Natural killer cell treated with Interleukin-12 subunit alpha and Interleukin-12 subunit beta and Interleukin-15 and Interleukin-18, amount 100 ng/mL, for 72 hours (primary cell): ENCODE data around the gene STPG1. TPM values are rescaled to one million over a fixed set of nuclear protein-coding genes. Genes with fewer than 3 reads are reported as not detected.

Experiments
- ATAC-seq, 2 donors: fragments of 150-1000 bp; cut with Tn5 transposase in 1 of 2; sonication (Bioruptor Pico), chemical (Tn5 transposase) in 1 of 2; 2 replicates each; pipeline ENCODE4 v1.10.0; 2021
- DNase-seq: peaks from one replicate; pipeline ENCODE4 v3.0.0; 2022; ENCODE audit warnings: low spot score
- H3K27ac Mint-ChIP-seq, 2 donors: 1 replicate in 1 of 2; 2 replicates in 1 of 2; pipeline ENCODE4 v1.8.0; 2022; ENCODE audit warnings: mixed read lengths in 2 of 2, mild to moderate bottlenecking in 1 of 2, moderate library complexity in 1 of 2
- H3K27me3 Mint-ChIP-seq, 2 donors: 1 replicate in 1 of 2; 2 replicates in 1 of 2; pipeline ENCODE4 v1.8.0; 2022; ENCODE audit warnings: mixed read lengths in 2 of 2
- H3K36me3 Mint-ChIP-seq: one replicate; pipeline ENCODE4 v1.8.0; 2022; ENCODE audit warnings: mixed read lengths
- H3K4me1 Mint-ChIP-seq, 2 donors: 1 replicate in 1 of 2; 2 replicates in 1 of 2; pipeline ENCODE4 v1.8.0; 2022; ENCODE audit warnings: low read depth in 2 of 2, mixed read lengths in 2 of 2, mild to moderate bottlenecking in 1 of 2
- H3K4me3 Mint-ChIP-seq: one replicate; pipeline ENCODE4 v1.8.0; 2022; ENCODE audit warnings: mixed read lengths
- H3K9me3 Mint-ChIP-seq: 2 replicates; pipeline ENCODE4 v1.8.0; 2022; ENCODE audit warnings: mixed read lengths
- total RNA-seq, 2 donors: library from RNA; stranded (reverse); gene quantifications; one replicate each; pipeline ENCODE4 v1.2.3, GENCODE V29; 2022

The STPG1 gene
- total RNA-seq, 2 donors from 2014 or later: 2.3 to 5.4 TPM

GRCh38 chr1:24441996-24442668 is 28.6 kb upstream of the STPG1 start:
- H3K27ac Mint-ChIP-seq: no peak overlapping the region

GRCh38 chr1:24441480-24441879 is 27.9 kb upstream of the STPG1 start:
- DNase-seq (no peak), ATAC-seq (no peak)
- Mint-ChIP-seq H3K27me3 (no peaks in the 10 kb centered on the region), H3K4me3 (no peak overlapping the region), H3K4me1 (peaks cover 0 to 3% of the 10 kb centered on the region in 2 donors), H3K36me3 (peaks cover 12% of the 10 kb centered on the region), H3K9me3 (no peaks in the 10 kb centered on the region), H3K27ac (no peak overlapping the region)

More at GRCh38 chr1:24441996-24442668, 28.6 kb upstream of the STPG1 start:
- no peak for DNase-seq
- Mint-ChIP-seq H3K9me3 (no peaks in the 10 kb centered on the region), H3K4me1 (peaks cover 0 to 3% of the 10 kb centered on the region in 2 donors), H3K4me3 (no peak overlapping the region), H3K36me3 (peaks cover 16% of the 10 kb centered on the region), H3K27me3 (no peaks in the 10 kb centered on the region)
- ATAC-seq: no peak

- H3K4me1 Mint-ChIP-seq: peaks cover 0 to 3% of the 10 kb centered on the region in 2 donors
- DNase-seq: no peak
- H3K27me3 Mint-ChIP-seq: no peaks in the 10 kb centered on the region
- no peak overlapping the region for H3K4me3 Mint-ChIP-seq
- no peak for ATAC-seq
- no peaks in the 10 kb centered on the region for H3K9me3 Mint-ChIP-seq
- peaks cover 9% of the 10 kb centered on the region for H3K36me3 Mint-ChIP-seq
- H3K27ac Mint-ChIP-seq: no peak overlapping the region
These were observed 26.9 kb upstream of the STPG1 start for GRCh38 chr1:24440436-24440835.

GRCh38 chr1:24438423-24438901 is 24.9 kb upstream of the STPG1 start:
- Mint-ChIP-seq H3K4me3 (no peak overlapping the region), H3K27ac (no peak overlapping the region), H3K9me3 (no peaks in the 10 kb centered on the region), H3K27me3 (no peaks in the 10 kb centered on the region), H3K36me3 (no peaks in the 10 kb centered on the region), H3K4me1 (peaks cover 0 to 3% of the 10 kb centered on the region in 2 donors)
- ATAC-seq (no peak), DNase-seq (no peak)

GRCh38 chr1:24437631-24438396 is 24.2 kb upstream of the STPG1 start:
- Mint-ChIP-seq H3K4me1 (peaks cover 0 to 3% of the 10 kb centered on the region in 2 donors), H3K27me3 (no peaks in the 10 kb centered on the region), H3K36me3 (no peaks in the 10 kb centered on the region), H3K4me3 (no peak overlapping the region), H3K27ac (no peak overlapping the region), H3K9me3 (no peaks in the 10 kb centered on the region)
- DNase-seq (no peak), ATAC-seq (no peak)

GRCh38 chr1:24435782-24436365 is 22.3 kb upstream of the STPG1 start:
- no peaks in the 10 kb centered on the region for H3K36me3 Mint-ChIP-seq
- no peak for DNase-seq

GRCh38 chr1:24427545-24427862 is 13.9 kb upstream of the STPG1 start:
- Mint-ChIP-seq H3K4me1 (peaks cover 0 to under 1% of the 10 kb centered on the region in 2 donors), H3K4me3 (no peak overlapping the region), H3K9me3 (no peaks in the 10 kb centered on the region), H3K36me3 (peaks cover 5% of the 10 kb centered on the region), H3K27ac (no peak overlapping the region), H3K27me3 (no peaks in the 10 kb centered on the region)
- ATAC-seq (no peak), DNase-seq (no peak)

More at GRCh38 chr1:24435782-24436365, 22.3 kb upstream of the STPG1 start:
- Mint-ChIP-seq H3K4me3 (no peak overlapping the region), H3K9me3 (no peaks in the 10 kb centered on the region), H3K4me1 (no peaks in the 10 kb centered on the region), H3K27ac (no peak overlapping the region), H3K27me3 (no peaks in the 10 kb centered on the region)
- ATAC-seq: no peak

GRCh38 chr1:24426744-24427544 is 13.4 kb upstream of the STPG1 start:
- Mint-ChIP-seq H3K4me3 (no peak overlapping the region), H3K4me1 (peaks cover 0 to 2% of the 10 kb centered on the region in 2 donors), H3K27me3 (no peaks in the 10 kb centered on the region), H3K27ac (no peak overlapping the region), H3K36me3 (peaks cover 5% of the 10 kb centered on the region), H3K9me3 (no peaks in the 10 kb centered on the region)
- ATAC-seq (no peak), DNase-seq (no peak)

- Mint-ChIP-seq H3K9me3 (no peaks in the 10 kb centered on the region), H3K4me1 (peaks cover 0 to 2% of the 10 kb centered on the region in 2 donors), H3K27me3 (no peaks in the 10 kb centered on the region), H3K36me3 (peaks cover 5% of the 10 kb centered on the region), H3K27ac (no peak overlapping the region), H3K4me3 (no peak overlapping the region)
- ATAC-seq (no peak), DNase-seq (no peak)
These were observed 12.3 kb upstream of the STPG1 start for GRCh38 chr1:24425922-24426321.

- ATAC-seq: no peak
- no peaks in the 10 kb centered on the region for H3K9me3 Mint-ChIP-seq
- peaks cover 5% of the 10 kb centered on the region for H3K36me3 Mint-ChIP-seq
- DNase-seq: no peak
- no peaks in the 10 kb centered on the region for H3K27me3 Mint-ChIP-seq
- H3K4me3 Mint-ChIP-seq: no peak overlapping the region
- peaks cover 0 to 2% of the 10 kb centered on the region in 2 donors for H3K4me1 Mint-ChIP-seq
- no peak overlapping the region for H3K27ac Mint-ChIP-seq
These were observed 11.9 kb upstream of the STPG1 start for GRCh38 chr1:24425441-24425840.

GRCh38 chr1:24424990-24425389 is 11.4 kb upstream of the STPG1 start:
- DNase-seq: no peak
- H3K27me3 Mint-ChIP-seq: no peaks in the 10 kb centered on the region
- no peak for ATAC-seq
- peaks cover 0 to 2% of the 10 kb centered on the region in 2 donors for H3K4me1 Mint-ChIP-seq
- no peaks in the 10 kb centered on the region for H3K9me3 Mint-ChIP-seq
- no peak overlapping the region for H3K27ac Mint-ChIP-seq
- H3K36me3 Mint-ChIP-seq: peaks cover 5% of the 10 kb centered on the region
- H3K4me3 Mint-ChIP-seq: no peak overlapping the region

- Mint-ChIP-seq H3K27ac (peak overlapping the region in 1 of 2 donors; percentile 35), H3K4me3 (no peak overlapping the region), H3K27me3 (no peaks in the 10 kb centered on the region), H3K36me3 (peaks cover 5% of the 10 kb centered on the region), H3K9me3 (no peaks in the 10 kb centered on the region), H3K4me1 (peaks cover 0 to 6% of the 10 kb centered on the region in 2 donors)
- no peak for ATAC-seq
- no peak for DNase-seq
These were observed 10.6 kb upstream of the STPG1 start for GRCh38 chr1:24424207-24424606.

GRCh38 chr1:24421502-24421901 is 7.9 kb upstream of the STPG1 start:
- ATAC-seq: no peak
- H3K4me1 Mint-ChIP-seq: peaks cover 14 to 17% of the 10 kb centered on the region in 2 donors
- peaks cover 5% of the 10 kb centered on the region for H3K36me3 Mint-ChIP-seq
- DNase-seq: no peak
- H3K27me3 Mint-ChIP-seq: no peaks in the 10 kb centered on the region
- no peak overlapping the region for H3K4me3 Mint-ChIP-seq
- H3K27ac Mint-ChIP-seq: no peak overlapping the region
- no peaks in the 10 kb centered on the region for H3K9me3 Mint-ChIP-seq
